Measurements from ENCODE around the gene FKBP2. TPM values are rescaled to one million over a fixed set of nuclear protein-coding genes. Genes with fewer than 3 reads are reported as not detected.
"Not testable (repeated sequence)": the region's sequence is repeated elsewhere in the genome, so short reads cannot be mapped to it uniquely, and the experiment has no call there.

FKBP2 gene
- polyA plus RNA-seq, 5 donors = 53.0 to 90.8 (median 67.2) TPM

DNA sequence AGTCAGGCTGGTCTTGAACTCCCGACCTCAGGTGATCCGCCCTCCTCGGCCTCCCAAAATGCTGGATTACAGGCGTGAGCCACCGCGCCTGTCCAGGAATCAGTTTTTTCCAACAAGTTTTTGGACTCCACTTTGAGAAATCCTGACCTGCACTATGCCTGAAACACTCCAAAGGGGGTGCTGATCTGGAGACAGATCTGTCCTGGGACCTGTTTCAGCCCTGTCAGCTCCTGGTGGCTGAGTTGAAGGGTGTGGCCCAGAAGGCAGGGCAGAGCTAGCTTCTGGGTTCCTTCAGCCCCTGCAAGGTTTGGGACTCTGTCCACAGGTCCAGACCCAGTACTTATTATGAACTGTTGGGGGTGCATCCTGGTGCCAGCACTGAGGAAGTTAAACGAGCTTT lies 9.3 kb upstream of the FKBP2 start:
- no peak for DNase-seq

DNA sequence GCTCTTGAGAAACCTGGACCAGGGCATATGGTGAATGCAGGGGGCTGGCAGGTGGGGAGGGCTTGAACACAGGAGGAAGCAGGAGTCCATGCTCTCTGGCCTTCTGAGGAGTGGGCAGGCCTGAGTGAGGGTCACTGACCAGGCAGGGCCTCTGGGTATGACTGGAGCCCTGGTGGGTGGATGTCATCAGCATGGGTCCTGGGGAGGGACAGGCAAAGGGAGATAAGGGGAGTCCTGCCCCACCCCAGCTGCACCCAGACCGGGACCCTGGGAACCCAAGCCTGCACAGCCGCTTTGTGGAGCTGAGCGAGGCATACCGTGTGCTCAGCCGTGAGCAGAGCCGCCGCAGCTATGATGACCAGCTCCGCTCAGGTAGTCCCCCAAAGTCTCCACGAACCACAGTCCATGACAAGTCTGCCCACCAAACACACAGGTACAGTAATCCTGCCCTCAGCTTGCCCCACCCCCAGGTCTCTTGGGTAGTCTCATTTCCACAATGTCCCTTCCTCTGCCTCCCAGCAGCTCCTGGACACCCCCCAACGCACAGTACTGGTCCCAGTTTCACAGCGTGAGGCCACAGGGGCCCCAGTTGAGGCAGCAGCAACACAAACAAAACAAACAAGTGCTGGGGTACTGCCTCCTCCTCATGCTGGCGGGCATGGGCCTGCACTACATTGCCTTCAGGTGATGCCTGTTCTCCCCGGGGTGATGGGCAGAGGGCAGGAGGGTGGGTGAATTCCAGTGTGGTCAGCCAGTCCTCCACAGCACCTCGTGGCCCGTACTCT lies 8.5 kb upstream of the FKBP2 start:
- DNase-seq = no peak

DNA sequence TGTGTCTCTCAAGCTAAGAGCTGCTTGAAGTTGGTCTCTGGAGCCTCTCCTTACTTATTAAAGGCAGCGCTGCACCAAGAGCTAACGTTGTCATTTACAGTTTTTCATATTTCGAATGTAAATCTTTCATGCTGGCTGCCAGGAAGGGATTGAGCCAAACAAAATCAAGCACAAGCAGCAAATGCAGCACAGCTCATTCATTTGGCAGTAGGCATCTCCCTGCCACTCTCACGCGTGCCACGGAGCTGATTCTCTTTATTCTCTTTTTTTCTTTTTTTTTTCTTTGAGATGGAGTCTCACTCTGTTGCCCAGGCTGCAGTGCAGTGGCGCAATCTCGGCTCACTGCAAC lies 8.0 kb upstream of the FKBP2 start:
- DNase-seq = no peak

DNA sequence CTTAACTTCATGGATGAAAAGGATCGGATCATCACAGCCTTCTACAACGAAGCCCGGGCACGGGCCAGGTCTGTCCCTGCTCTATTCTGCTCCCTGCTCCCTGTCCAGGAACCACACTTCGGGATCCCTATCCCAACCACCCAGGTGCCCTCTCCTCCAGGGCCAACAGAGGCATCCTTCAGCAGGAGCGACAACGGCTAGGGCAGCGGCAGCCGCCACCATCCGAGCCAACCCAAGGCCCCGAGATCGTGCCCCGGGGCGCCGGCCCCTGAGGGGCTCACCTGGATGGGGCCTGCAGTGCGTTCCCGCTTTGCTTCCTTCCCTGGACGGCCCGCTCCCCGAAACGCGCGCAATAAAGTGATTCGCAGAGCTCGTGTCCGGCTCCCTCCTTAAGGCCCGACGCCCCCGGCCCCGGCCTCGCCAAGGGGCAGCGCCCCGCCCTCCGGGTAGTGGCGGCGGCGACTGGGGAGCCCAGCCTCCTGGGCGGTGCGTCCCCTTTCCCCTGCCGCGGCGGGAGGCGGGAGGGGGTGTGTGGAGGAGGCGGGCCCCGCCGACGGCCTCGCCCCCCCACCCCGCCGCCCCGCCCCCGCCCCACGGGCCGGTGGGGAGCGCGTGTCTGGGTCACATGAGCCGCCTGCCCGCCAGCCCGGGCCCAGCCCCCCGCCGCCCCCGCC lies 6.8 kb upstream of the FKBP2 start, which contains the start of gene VEGFB:
VEGFB (plus strand) TSS at position 672 of the 674 bp plus-strand sequence. CDS start 250 bp downstream, outside the sequence.
- no peak for DNase-seq

DNA sequence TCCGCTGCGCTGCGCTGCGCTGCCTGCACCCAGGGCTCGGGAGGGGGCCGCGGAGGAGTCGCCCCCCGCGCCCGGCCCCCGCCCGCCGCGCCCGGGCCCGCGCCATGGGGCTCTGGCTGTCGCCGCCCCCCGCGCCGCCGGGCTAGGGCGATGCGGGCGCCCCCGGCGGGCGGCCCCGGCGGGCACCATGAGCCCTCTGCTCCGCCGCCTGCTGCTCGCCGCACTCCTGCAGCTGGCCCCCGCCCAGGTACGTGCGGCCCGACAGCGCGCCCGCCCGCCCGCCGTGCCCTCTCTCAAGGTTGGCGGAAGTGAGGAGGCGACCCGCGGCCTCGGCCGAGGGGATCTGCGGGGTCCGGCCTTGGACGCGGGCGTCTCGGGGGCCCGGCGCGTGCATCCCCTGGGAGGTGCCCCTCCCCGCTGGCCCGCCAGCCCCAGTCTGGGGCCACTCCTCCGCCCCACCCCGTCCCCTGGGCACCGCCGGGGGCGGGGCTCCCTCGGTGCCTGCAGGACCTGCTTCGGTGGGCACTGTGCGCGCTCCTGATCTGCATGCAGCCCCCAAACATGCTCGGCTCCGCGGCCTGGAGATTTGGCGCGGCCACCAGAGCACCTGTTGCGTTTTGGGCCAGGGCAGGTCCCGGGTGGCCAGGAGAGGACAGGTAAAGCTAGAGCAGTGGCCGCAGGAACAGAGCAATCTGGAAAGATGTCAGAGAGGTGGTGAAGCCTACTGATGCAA lies 6.1 kb upstream of the FKBP2 start:
- no peak for DNase-seq

DNA sequence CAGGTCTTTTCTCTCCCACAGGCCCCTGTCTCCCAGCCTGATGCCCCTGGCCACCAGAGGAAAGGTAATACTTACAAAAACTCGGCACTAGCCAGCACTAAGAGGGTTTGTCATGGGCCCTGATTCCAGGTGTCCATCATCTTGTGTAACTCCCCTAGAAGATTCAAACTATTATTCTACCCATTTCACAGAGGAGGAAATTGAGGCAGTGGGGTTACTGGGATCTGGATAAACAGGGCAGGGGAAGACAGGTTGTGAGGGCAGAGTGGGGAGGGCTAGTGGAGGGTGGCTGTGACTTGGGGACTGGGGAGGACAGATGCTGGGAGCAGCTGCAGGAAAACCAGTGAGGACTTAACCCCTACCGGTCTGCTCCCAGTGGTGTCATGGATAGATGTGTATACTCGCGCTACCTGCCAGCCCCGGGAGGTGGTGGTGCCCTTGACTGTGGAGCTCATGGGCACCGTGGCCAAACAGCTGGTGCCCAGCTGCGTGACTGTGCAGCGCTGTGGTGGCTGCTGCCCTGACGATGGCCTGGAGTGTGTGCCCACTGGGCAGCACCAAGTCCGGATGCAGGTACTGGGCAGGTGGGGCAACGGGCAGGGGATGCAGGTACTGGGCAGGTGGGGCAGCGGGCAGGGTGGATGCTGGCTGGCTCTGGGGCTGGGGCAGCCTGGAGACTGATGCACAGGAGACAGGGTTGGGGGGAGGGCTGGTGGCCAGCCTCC lies 5.3 kb upstream of the FKBP2 start:
- no peak for DNase-seq

DNA sequence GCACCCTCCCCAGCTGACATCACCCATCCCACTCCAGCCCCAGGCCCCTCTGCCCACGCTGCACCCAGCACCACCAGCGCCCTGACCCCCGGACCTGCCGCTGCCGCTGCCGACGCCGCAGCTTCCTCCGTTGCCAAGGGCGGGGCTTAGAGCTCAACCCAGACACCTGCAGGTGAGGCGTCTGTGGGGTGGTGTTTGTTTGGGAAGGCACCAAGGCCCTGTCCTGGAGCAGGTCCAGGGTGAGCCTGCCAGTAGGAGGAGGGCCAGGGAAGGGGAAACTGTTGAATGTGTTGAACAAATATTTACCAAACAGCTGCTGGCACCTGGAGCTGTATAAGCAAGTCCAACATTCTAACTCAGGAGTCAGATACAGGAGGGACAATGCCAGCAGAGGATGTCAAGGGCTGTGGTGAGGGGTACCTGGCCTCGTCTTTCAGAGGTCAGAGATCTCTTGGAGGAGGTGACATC lies 3.4 kb upstream of the FKBP2 start:
- DNase-seq = no peak

DNA sequence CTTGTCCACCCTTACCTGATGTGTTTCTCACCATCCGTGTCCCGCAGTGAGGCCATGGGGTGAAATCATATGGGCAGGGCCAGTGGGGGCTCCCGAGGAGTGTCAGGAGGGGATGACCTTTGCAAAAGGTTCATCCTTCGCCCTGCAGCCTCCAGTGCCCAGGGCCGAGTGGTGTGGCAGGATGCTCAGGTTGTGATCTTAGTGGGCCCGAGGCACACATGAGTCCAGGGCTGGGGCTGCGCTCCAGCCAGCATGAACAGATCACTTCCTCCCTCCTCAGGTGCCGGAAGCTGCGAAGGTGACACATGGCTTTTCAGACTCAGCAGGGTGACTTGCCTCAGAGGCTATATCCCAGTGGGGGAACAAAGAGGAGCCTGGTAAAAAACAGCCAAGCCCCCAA lies 2.8 kb upstream of the FKBP2 start:
- DNase-seq = no peak

DNA sequence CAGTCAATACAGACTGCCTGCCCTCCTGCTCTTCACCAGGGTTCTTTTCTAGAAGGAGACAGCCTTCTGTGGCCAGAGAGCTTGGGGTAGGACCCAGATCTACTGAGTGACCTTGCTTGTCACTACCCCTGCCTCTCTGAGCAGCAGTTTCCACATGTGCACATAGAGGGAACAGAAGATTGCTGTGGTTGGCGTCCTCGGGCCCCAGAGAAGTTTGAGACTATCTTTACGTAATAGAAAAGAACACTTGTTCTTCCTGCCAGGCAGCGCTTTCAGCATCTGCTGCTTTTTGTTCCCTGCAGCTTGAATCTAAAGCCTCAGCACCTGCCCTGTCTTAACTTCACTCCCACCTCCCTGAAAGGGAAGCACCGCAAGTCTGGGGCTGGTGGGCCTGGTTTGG lies 1.9 kb upstream of the FKBP2 start:
- no peak for DNase-seq

DNA sequence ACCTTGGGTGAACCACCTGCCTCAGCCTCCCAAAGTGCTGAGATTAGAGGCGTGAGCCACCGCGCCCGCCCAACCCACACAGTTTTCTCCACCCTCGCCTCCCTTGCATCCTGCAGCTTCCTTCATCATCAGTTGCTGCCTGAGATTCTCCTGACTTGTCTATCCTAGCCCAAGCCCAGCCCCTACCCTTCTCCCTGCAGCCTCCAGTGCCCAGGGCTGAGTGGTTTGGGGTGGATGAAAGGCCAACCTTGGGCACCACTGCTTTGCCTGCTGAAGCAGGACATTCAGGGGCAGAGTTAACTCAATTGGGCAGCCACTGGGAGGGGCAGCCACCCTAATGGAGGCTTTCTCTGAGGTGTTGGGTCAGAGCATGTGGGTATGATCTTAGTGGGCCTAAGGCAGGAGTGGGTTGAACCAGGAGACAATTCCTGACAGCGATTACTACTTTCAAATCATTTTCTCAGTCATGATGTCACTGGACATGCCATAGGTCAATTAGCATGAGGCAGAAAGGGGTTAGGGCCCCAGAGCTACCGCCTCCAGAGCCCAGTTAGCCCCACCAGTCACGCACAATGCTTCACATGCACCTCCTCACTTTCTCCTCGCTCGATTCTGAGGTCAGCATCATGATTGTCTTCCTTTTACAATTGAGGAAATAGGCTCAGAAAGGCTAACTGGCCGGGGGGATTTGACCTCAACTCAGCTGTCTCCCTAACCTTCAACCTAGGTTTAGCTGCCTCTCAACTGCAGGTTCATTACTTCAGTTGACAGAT lies 1.0 kb upstream of the FKBP2 start:
- DNase-seq = no peak

DNA sequence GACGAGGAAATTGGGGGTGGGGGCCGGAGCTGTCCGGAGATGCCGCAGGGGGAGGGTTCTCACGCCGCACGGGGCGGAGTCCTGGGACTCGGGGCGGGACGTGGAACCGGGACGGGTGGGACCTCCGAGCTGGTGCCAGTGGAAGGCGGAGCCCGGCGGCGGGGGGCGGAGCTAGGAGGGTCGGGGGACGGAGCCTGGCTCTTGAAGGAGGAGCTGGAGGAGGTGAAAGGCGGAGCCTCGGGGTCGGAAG lies 271 bp downstream of the FKBP2 start:
- DNase-seq = peak; percentile 100

DNA sequence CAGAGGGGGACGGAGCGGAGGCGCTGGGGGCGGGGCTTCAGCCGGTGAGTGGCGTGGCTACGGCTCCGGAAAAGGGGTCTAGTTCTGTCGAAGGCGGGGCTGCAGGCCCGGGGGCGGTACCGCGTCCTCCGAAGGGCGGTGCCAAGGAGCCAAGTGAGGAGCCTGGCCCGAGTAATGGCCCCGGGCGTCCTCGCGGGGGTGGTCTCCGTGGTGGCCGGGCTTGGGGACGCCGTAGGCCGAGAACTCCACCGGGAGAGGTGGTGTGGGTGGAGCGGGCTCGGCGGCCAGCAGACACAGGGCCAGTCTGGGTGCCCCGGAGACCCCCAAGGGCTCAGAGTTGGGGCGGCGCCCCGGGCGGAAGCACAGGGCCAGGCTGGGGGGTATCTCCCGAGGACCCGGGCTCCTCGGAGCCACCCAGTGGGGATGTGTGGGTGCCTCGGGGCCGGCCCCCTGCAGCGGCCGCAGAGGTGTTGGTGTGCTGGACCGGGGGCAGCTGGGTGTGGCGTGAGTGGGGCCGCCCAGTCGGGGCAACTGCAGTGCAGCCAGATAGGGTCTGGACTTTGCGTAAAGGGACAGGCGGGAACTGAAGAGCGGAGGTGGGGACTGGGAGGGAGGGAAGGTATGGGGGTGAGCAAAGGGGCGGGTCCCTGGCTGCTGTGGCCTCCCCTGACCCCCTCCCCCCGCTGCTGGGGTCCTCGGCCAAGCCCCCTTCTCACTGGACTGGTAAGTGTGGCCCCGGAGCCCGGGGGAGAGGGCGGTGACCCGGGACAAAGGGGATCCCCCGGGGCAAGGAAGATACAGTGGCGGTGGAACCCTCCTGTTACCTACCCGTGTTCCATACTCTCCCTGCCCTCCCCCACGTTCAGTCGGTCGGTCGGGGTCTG lies 838 bp downstream of the FKBP2 start:
- DNase-seq = no peak

DNA sequence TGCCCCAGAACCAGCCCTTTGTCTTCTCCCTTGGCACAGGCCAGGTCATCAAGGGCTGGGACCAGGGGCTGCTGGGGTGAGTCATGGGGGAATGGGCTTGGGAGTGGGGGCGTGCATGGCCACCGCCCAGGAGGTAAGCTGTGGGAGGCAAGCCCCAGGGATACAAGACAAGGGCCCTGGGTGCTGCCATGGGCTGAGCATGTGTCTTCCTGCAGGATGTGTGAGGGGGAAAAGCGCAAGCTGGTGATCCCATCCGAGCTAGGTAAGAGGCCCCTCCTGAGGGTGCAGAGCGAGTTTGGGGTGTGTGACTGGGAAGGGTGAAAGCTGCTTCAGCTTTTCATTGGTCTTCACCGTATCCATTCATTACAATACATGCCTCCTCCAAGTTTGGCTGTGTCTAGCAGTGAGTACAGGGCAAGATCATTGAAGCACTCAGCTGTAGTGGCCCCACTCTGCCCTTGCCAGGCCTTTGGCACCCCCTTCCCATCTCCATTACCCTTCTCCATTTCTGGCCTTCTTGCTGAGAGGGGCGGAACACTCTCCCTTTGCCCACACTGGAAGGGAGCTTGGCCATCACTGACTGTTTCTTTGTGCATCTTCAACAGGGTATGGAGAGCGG lies 2.5 kb downstream of the FKBP2 start:
- no peak for DNase-seq

DNA sequence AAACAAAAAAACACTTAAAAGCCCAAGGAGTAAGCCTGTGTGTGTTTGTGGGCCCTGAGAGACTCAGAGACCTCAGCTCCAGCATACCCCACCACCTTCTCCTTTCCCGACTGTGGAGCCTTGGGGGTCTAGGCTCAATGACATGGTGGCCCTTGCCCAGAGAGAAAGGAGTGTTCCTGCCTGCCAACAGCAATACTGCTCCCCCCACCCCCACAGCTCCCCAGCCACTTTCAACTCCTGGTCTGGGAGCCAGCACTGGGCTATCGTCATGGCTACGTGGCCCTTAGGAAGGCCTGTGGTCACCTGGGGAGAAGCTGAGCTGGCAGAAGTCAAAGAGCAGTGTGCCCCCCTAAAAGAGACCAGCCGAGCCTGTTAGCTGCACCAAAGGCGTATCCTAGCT lies 3.2 kb downstream of the FKBP2 start:
- no peak for DNase-seq

DNA sequence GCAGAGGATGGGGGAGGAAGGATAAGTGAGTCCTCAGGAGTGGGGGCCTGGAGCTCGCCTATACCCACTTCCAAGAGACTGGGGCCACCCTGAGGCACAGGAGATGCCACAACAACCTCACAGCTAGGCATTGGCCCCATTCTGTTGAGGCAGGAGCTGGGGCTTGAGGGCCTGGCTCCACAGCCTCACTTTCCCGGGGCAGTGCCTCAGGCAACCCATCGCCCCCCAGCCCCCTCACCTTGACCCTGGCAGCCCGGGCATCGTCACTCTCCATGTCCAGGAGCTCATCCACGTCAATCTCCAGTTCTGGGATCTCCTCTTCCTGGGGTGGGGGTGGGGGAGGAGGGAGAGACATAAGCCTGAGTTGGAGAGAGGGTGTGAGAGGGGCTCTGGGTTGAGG lies 4.1 kb downstream of the FKBP2 start:
- no peak for DNase-seq

DNA sequence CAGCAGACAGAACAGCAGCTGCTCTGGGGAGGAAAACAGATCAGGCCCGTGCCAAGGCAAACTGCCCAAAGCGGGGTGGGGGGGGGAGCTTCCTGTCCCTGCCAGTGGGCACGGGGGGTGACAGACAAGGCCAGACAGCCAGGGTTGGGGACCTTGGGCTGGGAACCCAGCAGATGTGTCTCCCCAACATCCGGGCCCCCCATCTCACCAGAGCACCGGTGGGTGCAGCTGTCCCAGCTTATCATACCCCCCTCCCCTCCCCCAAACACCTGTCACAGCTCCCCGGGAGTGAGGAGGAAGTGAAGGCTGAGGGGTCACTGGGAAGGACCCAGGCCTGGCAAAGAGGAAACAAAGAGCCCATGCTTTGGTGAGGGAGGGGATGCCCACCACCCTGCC lies 4.5 kb downstream of the FKBP2 start:
- no peak for DNase-seq

DNA sequence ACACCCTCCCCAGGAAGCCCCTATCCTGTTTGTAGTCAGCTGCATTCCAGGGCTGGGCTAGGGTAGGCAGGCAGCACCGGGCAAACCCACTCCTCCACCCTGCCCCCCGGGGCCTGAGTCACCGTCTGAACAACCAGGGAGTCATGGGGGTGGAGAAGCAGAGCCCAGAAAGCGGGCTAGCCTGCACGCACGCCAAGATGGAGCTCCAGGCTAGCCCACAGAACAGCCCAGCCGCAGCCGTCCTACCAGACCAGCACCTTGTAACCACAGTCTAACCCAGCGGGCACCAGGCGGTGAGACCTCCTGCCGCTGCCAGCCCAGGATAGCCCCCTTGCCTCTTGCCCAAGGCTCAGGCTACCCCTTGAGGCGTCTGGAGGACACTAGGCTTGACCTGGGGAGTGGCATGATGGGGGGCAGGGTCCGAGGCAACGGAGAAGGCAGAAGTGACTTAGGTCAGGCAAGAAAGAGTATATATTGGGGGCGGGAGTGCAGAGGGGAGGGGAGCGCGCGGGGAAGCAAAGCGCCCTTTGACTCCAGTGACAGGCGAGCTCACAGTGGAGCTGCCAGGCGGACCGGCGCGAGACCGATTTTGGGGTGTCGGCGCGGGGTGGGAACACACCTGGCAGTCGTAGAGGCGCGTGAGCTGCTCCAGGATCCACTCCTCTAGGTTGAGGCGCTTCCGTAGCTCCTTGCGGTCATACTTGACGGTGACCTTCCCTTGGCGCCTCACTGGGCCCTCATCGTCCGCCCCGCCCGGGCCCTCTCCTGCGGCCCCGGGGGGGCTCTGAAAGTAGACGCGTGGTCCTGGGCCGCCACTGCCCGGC lies 5.1 kb downstream of the FKBP2 start:
- no peak for DNase-seq

DNA sequence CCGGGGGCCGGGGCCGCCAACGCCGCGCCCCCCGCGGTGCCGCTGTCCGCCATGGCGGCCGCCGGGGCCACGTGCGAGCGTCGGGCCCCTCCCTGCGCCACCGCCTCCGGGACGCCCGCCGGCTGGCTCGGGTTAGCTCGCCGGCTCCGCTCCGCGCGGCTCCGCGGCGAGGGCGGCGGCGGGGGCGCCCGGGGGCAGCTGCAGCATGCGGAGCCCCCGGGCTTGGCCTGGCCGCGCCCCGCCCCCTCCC lies 5.7 kb downstream of the FKBP2 start:
- not testable (repeated sequence) for DNase-seq

All from right lung (tissue), 5 donors.